KMS-11 (cell line): ENCODE measurements around the gene SPINK8.

Experiments
- H2AFZ ChIP-seq: fragments of 200-600 bp; sonication (generic); 2 replicates; pipeline ENCODE4 v1.6.1; 2016; ENCODE audit warnings: antibody characterized with exemption, mixed run types, low read depth
- H3K27ac ChIP-seq: fragments of 200-600 bp; sonication (generic); 2 replicates; pipeline ENCODE4 v1.6.1; 2016; ENCODE audit warnings: mild to moderate bottlenecking, mixed run types
- H3K27me3 ChIP-seq: fragments of 200-600 bp; sonication (generic); 2 replicates; pipeline ENCODE4 v1.6.1; 2017; ENCODE audit warnings: mild to moderate bottlenecking, low read depth, mixed run types, moderate library complexity; ENCODE audit not compliant: insufficient read depth
- H3K36me3 ChIP-seq: fragments of 200-600 bp; sonication (generic); 2 replicates; pipeline ENCODE4 v1.6.1; 2017; ENCODE audit warnings: mild to moderate bottlenecking, mixed run types; ENCODE audit not compliant: insufficient read depth
- H3K4me1 ChIP-seq: fragments of 200-600 bp; sonication (generic); 2 replicates; pipeline ENCODE4 v1.6.1; 2016; ENCODE audit warnings: mild to moderate bottlenecking, low read depth, mixed run types; ENCODE audit not compliant: poor library complexity, severe bottlenecking
- H3K4me2 ChIP-seq: fragments of 200-600 bp; sonication (generic); 2 replicates; pipeline ENCODE4 v1.7.0; 2016; ENCODE audit warnings: mild to moderate bottlenecking, mixed run types
- H3K4me3 ChIP-seq: fragments of 200-600 bp; sonication (generic); IDR thresholded peaks from 2 replicates; pipeline ENCODE4 v1.6.1; 2017; ENCODE audit warnings: low read depth, low read length, mixed read lengths; ENCODE audit not compliant: insufficient read depth
- H3K79me2 ChIP-seq: fragments of 200-600 bp; sonication (generic); 2 replicates; pipeline ENCODE4 v1.6.1; 2016; ENCODE audit warnings: low read depth, mixed run types; ENCODE audit not compliant: insufficient read depth
- H3K9ac ChIP-seq: fragments of 200-600 bp; sonication (generic); 2 replicates; pipeline ENCODE4 v1.6.1; 2016; ENCODE audit warnings: mild to moderate bottlenecking, mixed run types
- H4K20me1 ChIP-seq: fragments of 200-600 bp; sonication (generic); 2 replicates; pipeline ENCODE4 v1.6.1; 2016; ENCODE audit warnings: mild to moderate bottlenecking, mixed run types; ENCODE audit not compliant: insufficient read depth
- TF ChIP-seq, protein P1 (sequence below): fragments of 200-600 bp; sonication (generic); conservative IDR thresholded peaks from 2 replicates; pipeline ENCODE4 v1.6.1; 2017; ENCODE audit warnings: low read depth, mild to moderate bottlenecking, antibody characterized with exemption, low read length, moderate library complexity, mixed read lengths

Gene SPINK8

GRCh38 chr3:48296699-48297098 lies 36.8 kb downstream of the SPINK8 start:
- no peak overlapping the region for H3K27ac ChIP-seq
- TF ChIP-seq, protein P1, sequence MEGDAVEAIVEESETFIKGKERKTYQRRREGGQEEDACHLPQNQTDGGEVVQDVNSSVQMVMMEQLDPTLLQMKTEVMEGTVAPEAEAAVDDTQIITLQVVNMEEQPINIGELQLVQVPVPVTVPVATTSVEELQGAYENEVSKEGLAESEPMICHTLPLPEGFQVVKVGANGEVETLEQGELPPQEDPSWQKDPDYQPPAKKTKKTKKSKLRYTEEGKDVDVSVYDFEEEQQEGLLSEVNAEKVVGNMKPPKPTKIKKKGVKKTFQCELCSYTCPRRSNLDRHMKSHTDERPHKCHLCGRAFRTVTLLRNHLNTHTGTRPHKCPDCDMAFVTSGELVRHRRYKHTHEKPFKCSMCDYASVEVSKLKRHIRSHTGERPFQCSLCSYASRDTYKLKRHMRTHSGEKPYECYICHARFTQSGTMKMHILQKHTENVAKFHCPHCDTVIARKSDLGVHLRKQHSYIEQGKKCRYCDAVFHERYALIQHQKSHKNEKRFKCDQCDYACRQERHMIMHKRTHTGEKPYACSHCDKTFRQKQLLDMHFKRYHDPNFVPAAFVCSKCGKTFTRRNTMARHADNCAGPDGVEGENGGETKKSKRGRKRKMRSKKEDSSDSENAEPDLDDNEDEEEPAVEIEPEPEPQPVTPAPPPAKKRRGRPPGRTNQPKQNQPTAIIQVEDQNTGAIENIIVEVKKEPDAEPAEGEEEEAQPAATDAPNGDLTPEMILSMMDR = no peak

GRCh38 chr3:48294611-48295263 lies 38.7 kb downstream of the SPINK8 start:
- TF ChIP-seq, protein P1 = no peak
- no peak overlapping the region for H3K4me3 ChIP-seq
- no peaks in the 10 kb centered on the region for H3K36me3 ChIP-seq
- no peaks in the 10 kb centered on the region for H3K4me1 ChIP-seq
- no peak overlapping the region for H3K4me2 ChIP-seq
- no peak overlapping the region for H3K27ac ChIP-seq
- no peaks in the 10 kb centered on the region for H4K20me1 ChIP-seq
- no peaks in the 10 kb centered on the region for H3K79me2 ChIP-seq
- no peak overlapping the region for H2AFZ ChIP-seq
- no peaks in the 10 kb centered on the region for H3K27me3 ChIP-seq
- no peak overlapping the region for H3K9ac ChIP-seq

More at GRCh38 chr3:48296699-48297098, 36.8 kb downstream of the SPINK8 start:
- Histone ChIP-seq H3K36me3 (no peaks in the 10 kb centered on the region), H3K4me3 (no peak overlapping the region), H3K4me1 (peaks cover 5% of the 10 kb centered on the region), H3K4me2 (no peak overlapping the region), H2AFZ (no peak overlapping the region), H3K9ac (no peak overlapping the region), H3K27me3 (no peaks in the 10 kb centered on the region), H4K20me1 (no peaks in the 10 kb centered on the region), H3K79me2 (peaks cover 3% of the 10 kb centered on the region; the same call in 1 of the 2 replicates)

- Histone ChIP-seq H3K27me3 (no peaks in the 10 kb centered on the region), H3K9ac (no peak overlapping the region), H2AFZ (no peak overlapping the region), H3K4me1 (no peaks in the 10 kb centered on the region), H4K20me1 (no peaks in the 10 kb centered on the region), H3K4me3 (no peak overlapping the region), H3K27ac (no peak overlapping the region), H3K36me3 (no peaks in the 10 kb centered on the region), H3K4me2 (no peak overlapping the region), H3K79me2 (no peaks in the 10 kb centered on the region)
- TF ChIP-seq, protein P1 = no peak
Observed at GRCh38 chr3:48289659-48290058, 43.8 kb downstream of the SPINK8 start.

- no peak overlapping the region for H3K9ac ChIP-seq
- no peaks in the 10 kb centered on the region for H4K20me1 ChIP-seq
- no peaks in the 10 kb centered on the region for H3K27me3 ChIP-seq
- no peak overlapping the region for H3K4me3 ChIP-seq
- no peak overlapping the region for H3K4me2 ChIP-seq
- H3K36me3 ChIP-seq = no peaks in the 10 kb centered on the region
- no peaks in the 10 kb centered on the region for H3K4me1 ChIP-seq
- TF ChIP-seq, protein P1 = no peak
- H2AFZ ChIP-seq = no peak overlapping the region
- no peak overlapping the region for H3K27ac ChIP-seq
- no peaks in the 10 kb centered on the region for H3K79me2 ChIP-seq
Observed at GRCh38 chr3:48287034-48287433, 46.4 kb downstream of the SPINK8 start.
